Osteoblast (primary cell): ENCODE measurements around the gene DPF3. TPM values are rescaled to one million over a fixed set of nuclear protein-coding genes. Genes with fewer than 3 reads are reported as not detected.
A peak's percentile ranks its signal among the peaks of the same experiment; 100 is the strongest.

Source experiments
- DNase-seq: peaks from one replicate; pipeline ENCODE4 v3.0.0; 2011; ENCODE audit warnings: low spot score, mixed read lengths; ENCODE audit not compliant: insufficient read length; ENCODE audit errors: missing footprints
- H2AFZ ChIP-seq: 2 replicates; pipeline ENCODE4 v1.6.0; 2011; ENCODE audit warnings: mild to moderate bottlenecking, low read length
- H3K27ac ChIP-seq: 2 replicates; pipeline ENCODE4 v1.5.1; 2011; ENCODE audit warnings: mild to moderate bottlenecking, low read depth, low read length, moderate library complexity
- H3K27me3 ChIP-seq: 2 replicates; pipeline ENCODE4 v1.6.0; 2012; ENCODE audit warnings: mild to moderate bottlenecking, control low read depth, inconsistent platforms, low read length, moderate library complexity; ENCODE audit not compliant: insufficient read depth
- H3K36me3 ChIP-seq: 2 replicates; pipeline ENCODE4 v1.5.1; 2011; ENCODE audit warnings: mild to moderate bottlenecking, low read length, control low read depth, moderate library complexity; ENCODE audit not compliant: insufficient read depth
- H3K4me1 ChIP-seq: 2 replicates; pipeline ENCODE4 v1.5.1; 2011; ENCODE audit warnings: mild to moderate bottlenecking, low read length, control low read depth, moderate library complexity; ENCODE audit not compliant: insufficient read depth
- H3K4me2 ChIP-seq: 2 replicates; pipeline ENCODE4 v1.6.0; 2011; ENCODE audit warnings: mild to moderate bottlenecking, low read length; ENCODE audit not compliant: insufficient read depth
- H3K4me3 ChIP-seq: fragments of 200-600 bp; sonication (generic); 3 replicates; pipeline ENCODE4 v1.5.1; 2012; ENCODE audit warnings: mild to moderate bottlenecking, low read length, inconsistent platforms; ENCODE audit not compliant: insufficient read depth
- H3K79me2 ChIP-seq: 2 replicates; pipeline ENCODE4 v1.6.0; 2012; ENCODE audit warnings: mild to moderate bottlenecking, low read length, control low read depth, inconsistent platforms; ENCODE audit not compliant: insufficient read depth
- H3K9me3 ChIP-seq: 2 replicates; pipeline ENCODE4 v1.5.1; 2011; ENCODE audit warnings: low read depth, low read length, control low read depth
- H4K20me1 ChIP-seq: 2 replicates; pipeline ENCODE4 v1.6.0; 2012; ENCODE audit warnings: mild to moderate bottlenecking, low read length, control low read depth; ENCODE audit not compliant: insufficient read depth
- CTCF ChIP-seq: IDR thresholded peaks from 2 replicates; pipeline ENCODE4 v1.5.1; 2011; ENCODE audit warnings: mild to moderate bottlenecking, low read depth, low read length, moderate library complexity; ENCODE audit errors: extremely low read depth
- total RNA-seq: library from RNA; depleted of rRNA; stranded (reverse); fragments of >200 nt; gene quantifications from 2 replicates; pipeline ENCODE4 v1.2.3, GENCODE V29; 2012

The DPF3 gene
- total RNA-seq, 1 donor, result 1.8 TPM

- no peaks in the 10 kb centered on the region for H3K27me3 ChIP-seq
- H3K9me3 ChIP-seq, result no peaks in the 10 kb centered on the region
- no peaks in the 10 kb centered on the region for H4K20me1 ChIP-seq
- no peak for TF ChIP-seq CTCF
- H3K79me2 ChIP-seq, result no peaks in the 10 kb centered on the region
- H2AFZ ChIP-seq, result no peak overlapping the region
- peaks cover 42% of the 10 kb centered on the region for H3K4me1 ChIP-seq
- DNase-seq, result no peak
- no peaks in the 10 kb centered on the region for H3K36me3 ChIP-seq
- no peak overlapping the region for H3K4me2 ChIP-seq
- no peak overlapping the region for H3K4me3 ChIP-seq
- H3K27ac ChIP-seq, result no peak overlapping the region
These were observed 246.1 kb downstream of the DPF3 start for GRCh38 chr14:72647782-72648181.

GRCh38 chr14:72646861-72647528 lies 246.9 kb downstream of the DPF3 start:
- Histone ChIP-seq H3K79me2 (no peaks in the 10 kb centered on the region), H3K27me3 (no peaks in the 10 kb centered on the region), H3K4me2 (no peak overlapping the region), H3K4me1 (peaks cover 44% of the 10 kb centered on the region), H2AFZ (no peak overlapping the region), H3K36me3 (no peaks in the 10 kb centered on the region), H3K9me3 (no peaks in the 10 kb centered on the region), H3K4me3 (no peak overlapping the region), H3K27ac (peak overlapping the region; percentile 3), H4K20me1 (no peaks in the 10 kb centered on the region)
- no peak for TF ChIP-seq CTCF
- DNase-seq, result no peak

GRCh38 chr14:72645706-72646105 lies 248.2 kb downstream of the DPF3 start:
- Histone ChIP-seq H3K4me3 (no peak overlapping the region), H3K4me2 (no peak overlapping the region), H2AFZ (no peak overlapping the region), H3K36me3 (no peaks in the 10 kb centered on the region), H3K27ac (no peak overlapping the region), H3K4me1 (peaks cover 33% of the 10 kb centered on the region), H3K9me3 (no peaks in the 10 kb centered on the region), H3K27me3 (no peaks in the 10 kb centered on the region), H3K79me2 (no peaks in the 10 kb centered on the region), H4K20me1 (no peaks in the 10 kb centered on the region)
- DNase-seq, result no peak
- no peak for TF ChIP-seq CTCF

GRCh38 chr14:72644758-72645489 lies 249.0 kb downstream of the DPF3 start:
- Histone ChIP-seq H2AFZ (no peak overlapping the region), H4K20me1 (no peaks in the 10 kb centered on the region), H3K36me3 (no peaks in the 10 kb centered on the region), H3K9me3 (no peaks in the 10 kb centered on the region), H3K79me2 (no peaks in the 10 kb centered on the region), H3K4me1 (peaks cover 30% of the 10 kb centered on the region), H3K4me2 (no peak overlapping the region), H3K4me3 (no peak overlapping the region), H3K27ac (no peak overlapping the region), H3K27me3 (no peaks in the 10 kb centered on the region)
- no peak for TF ChIP-seq CTCF
- DNase-seq, result no peak
